C4-2B (cell line): ENCODE measurements around the gene POU6F2.
"Not testable (repeated sequence)": the region's sequence is repeated elsewhere in the genome, so short reads cannot be mapped to it uniquely, and the experiment has no call there.

Source experiments
- H3K27ac ChIP-seq: fragments of 450-650 bp; 2 replicates; pipeline ENCODE4 v1.5.1; 2017
- ZFX ChIP-seq: fragments of 450-650 bp; IDR thresholded peaks from 2 replicates; pipeline ENCODE4 v1.6.1; 2017
- TF ChIP-seq, protein P1 (sequence below): fragments of 450-650 bp; conservative IDR thresholded peaks from 2 replicates; pipeline ENCODE4 v1.5.1; 2017; ENCODE audit warnings: mild to moderate bottlenecking

The POU6F2 gene

DNA sequence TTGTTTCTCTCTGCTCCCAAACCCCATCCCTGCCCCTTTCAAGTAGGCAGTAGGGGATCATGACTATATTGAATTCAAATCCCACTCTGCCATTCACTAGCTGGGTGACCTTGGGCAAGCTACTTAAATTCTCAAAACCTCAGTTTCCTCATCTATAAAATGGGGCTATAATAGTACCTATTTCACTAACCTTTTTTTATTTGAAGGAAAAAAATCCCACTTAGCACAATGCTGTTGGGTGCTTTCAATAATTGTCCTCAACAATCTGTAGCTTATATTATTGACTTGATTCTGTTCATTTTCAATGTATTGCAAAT lies 398.1 kb downstream of the POU6F2 start:
- no peak for TF ChIP-seq ZFX
- TF ChIP-seq, protein P1, sequence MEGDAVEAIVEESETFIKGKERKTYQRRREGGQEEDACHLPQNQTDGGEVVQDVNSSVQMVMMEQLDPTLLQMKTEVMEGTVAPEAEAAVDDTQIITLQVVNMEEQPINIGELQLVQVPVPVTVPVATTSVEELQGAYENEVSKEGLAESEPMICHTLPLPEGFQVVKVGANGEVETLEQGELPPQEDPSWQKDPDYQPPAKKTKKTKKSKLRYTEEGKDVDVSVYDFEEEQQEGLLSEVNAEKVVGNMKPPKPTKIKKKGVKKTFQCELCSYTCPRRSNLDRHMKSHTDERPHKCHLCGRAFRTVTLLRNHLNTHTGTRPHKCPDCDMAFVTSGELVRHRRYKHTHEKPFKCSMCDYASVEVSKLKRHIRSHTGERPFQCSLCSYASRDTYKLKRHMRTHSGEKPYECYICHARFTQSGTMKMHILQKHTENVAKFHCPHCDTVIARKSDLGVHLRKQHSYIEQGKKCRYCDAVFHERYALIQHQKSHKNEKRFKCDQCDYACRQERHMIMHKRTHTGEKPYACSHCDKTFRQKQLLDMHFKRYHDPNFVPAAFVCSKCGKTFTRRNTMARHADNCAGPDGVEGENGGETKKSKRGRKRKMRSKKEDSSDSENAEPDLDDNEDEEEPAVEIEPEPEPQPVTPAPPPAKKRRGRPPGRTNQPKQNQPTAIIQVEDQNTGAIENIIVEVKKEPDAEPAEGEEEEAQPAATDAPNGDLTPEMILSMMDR: no peak
- H3K27ac ChIP-seq: no peak overlapping the region

DNA sequence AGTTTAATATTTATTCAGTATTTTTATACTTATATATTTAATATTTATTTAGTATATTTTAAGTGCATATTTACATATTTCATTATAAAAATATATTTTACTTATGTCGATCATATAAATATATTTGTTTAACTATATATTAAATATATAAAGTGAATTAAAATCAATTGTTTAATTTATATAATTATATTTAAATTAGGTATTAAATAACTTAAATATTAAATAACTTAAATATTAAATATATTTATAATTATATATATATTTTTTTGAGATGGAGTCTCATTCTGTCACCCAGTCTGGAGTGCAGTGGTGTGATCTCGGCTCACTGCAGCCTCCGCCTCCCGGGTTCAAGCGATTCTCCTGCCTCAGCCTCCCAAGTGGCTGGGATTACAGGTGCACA lies 399.2 kb downstream of the POU6F2 start:
- H3K27ac ChIP-seq: not testable (repeated sequence)

DNA sequence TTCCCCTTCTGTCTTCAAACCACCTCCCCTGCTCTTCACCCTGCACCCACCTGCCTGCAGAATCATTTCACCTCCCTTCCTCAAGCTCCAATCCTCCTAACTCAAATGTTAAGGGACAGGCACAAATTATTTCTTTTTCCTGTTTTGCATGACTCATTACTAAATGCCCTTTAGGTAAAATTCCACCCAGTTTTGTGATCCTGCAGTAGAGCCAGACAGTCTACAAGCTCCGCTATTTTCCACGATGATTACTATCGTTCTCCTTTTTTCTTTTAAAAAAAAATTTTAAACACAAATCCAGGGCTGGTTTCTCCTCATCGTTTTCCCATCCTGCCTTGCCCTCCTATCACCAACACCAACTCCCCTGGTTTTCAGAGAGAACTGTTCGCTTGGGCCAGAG lies 401.7 kb downstream of the POU6F2 start:
- no peak for TF ChIP-seq ZFX
- TF ChIP-seq, protein P1: no peak
- no peak overlapping the region for H3K27ac ChIP-seq

DNA sequence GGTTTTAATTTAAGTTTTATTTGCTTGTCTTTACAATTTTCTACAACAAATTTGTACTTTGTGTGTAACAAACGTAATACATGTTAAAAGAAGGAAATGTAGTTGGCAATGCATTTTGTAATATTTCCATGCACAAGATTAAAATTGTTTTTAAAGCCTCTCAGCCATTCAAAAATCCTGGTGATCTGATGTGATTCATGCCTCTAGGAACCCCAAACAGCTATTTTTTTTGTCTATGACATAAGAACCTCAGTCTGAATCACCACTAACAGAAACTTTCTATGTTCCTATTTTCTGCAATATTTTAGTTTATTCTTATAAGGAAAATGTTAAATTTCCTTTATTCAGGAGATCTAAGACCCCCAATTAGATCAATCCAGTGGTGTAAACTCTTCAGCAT lies 405.4 kb downstream of the POU6F2 start:
- no peak overlapping the region for H3K27ac ChIP-seq
- no peak for TF ChIP-seq ZFX
- TF ChIP-seq, protein P1: no peak

DNA sequence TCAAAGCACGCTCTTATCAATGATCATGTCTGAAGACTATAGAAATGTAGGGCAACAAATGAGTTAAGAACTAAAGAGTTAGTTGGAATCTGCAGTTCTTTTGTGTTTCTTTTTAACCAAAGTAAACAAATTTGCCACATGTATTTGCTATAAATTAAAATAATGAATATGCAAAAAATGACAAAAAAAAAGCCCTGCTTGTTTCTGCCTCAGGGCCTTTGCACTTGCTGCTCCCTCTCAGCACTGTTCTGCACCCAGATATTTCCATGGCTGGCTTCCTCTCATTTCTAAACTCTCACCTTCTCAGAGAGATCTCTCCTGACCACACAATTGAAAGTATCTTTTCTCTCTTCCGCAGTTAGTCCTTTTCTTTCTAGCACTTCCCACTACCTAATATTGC lies 406.7 kb downstream of the POU6F2 start:
- H3K27ac ChIP-seq: no peak overlapping the region
- no peak for TF ChIP-seq ZFX
- TF ChIP-seq, protein P1: no peak

DNA sequence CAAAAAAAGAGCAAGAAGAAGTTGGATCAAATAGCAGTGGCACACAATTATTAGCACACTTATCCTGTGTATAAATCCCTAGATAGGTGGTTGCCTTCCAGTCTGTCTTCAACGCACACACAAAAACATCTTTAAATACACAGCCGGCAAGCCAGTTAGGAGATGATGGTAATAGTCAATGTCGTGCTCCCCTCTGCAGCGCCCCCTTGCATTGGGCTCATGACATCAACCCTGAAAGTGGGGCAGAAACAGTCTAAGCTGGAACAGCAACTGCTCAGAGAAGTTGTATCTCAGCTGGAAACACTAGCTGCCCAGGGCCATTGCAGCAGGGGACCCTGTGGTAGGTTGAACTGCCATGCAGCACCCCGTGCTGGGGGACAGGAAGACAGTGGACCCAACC lies 409.0 kb downstream of the POU6F2 start:
- H3K27ac ChIP-seq: no peak overlapping the region
- TF ChIP-seq ZFX: no peak
- TF ChIP-seq, protein P1: no peak

DNA sequence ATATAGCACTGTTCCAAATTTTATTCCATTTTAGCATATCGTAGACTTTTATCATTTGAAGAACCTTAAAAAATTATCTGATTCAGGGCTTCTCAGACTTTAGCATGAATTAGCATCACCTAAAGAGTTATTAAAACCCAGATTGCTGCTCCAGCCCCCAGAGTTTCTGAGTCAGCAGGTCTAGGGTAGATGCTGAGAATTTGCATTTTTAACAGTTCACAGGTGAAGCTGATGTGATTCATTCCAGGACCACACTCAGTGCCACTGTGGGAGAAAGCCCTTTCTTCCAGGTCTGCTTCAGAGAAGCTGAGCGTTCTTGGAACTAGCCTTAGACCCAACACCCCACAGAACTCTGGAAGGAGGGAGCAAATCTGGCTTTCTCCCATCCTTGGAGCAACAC lies 414.4 kb downstream of the POU6F2 start:
- H3K27ac ChIP-seq: no peak overlapping the region
- no peak for TF ChIP-seq ZFX
- TF ChIP-seq, protein P1: no peak

DNA sequence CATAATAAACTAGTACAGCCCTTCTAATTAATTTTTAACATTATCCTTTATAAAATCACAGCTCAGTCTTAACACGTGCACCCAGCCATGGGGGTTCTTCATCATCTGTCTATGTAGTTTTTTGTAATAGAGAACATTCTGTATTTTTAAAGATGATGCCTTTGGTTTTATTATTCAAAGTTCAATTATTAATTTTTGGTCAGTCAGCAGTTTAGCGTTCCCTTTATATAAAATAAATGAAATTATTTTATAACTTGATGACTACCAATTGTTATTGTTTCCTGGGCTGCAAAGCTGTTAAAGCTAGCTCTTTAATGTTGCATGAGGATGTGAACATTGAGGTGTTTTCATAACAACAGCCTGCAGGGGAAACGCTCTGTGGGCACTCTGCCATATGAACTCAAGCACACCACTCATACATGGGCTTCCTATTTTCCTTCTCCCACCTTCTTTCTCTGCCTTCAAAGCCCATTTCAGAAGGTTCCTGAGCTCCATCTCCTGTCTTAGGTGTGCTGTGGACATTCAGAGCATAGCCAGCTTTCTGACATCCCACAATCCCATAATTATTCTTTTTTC lies 416.5 kb downstream of the POU6F2 start:
- TF ChIP-seq ZFX: no peak
- TF ChIP-seq, protein P1: no peak
- H3K27ac ChIP-seq: no peak overlapping the region
